Activated naive CD4-positive, alpha-beta T cell treated with anti-CD3 and anti-CD28 coated beads, Interleukin-2, amount 10 ng/mL, durations not matched to agents 7 days and 5 days (primary cell): ENCODE measurements around the gene ABCC3.
A peak's percentile ranks its signal among the peaks of the same experiment; 100 is the strongest.

Source experiments
- CTCF ChIA-PET: fragments of 350-600 bp; sonication (Branson Sonifier 250); formaldehyde crosslinking; loops from one replicate; lab custom pipeline; 2021; ENCODE audit warnings: antibody characterized with exemption; lab: Charles Lee
- DNase-seq: peaks from one replicate; pipeline ENCODE4 v3.0.0-alpha.2; 2020
- H3K27ac Mint-ChIP-seq: one replicate; pipeline ENCODE4 v1.8.0; 2021; ENCODE audit warnings: mild to moderate bottlenecking, moderate library complexity, mixed read lengths
- H3K27me3 Mint-ChIP-seq: one replicate; pipeline ENCODE4 v1.8.0; 2021; ENCODE audit warnings: mild to moderate bottlenecking, mixed read lengths
- H3K36me3 Mint-ChIP-seq: one replicate; pipeline ENCODE4 v1.8.0; 2021; ENCODE audit warnings: mixed read lengths
- H3K4me1 Mint-ChIP-seq: one replicate; pipeline ENCODE4 v1.8.0; 2021; ENCODE audit warnings: mixed read lengths
- H3K4me3 Mint-ChIP-seq: one replicate; pipeline ENCODE4 v1.8.0; 2021; ENCODE audit warnings: mild to moderate bottlenecking, moderate library complexity, mixed read lengths
- H3K9me3 Mint-ChIP-seq: one replicate; pipeline ENCODE4 v1.8.0; 2021; ENCODE audit warnings: mixed read lengths

ABCC3 gene

DNA sequence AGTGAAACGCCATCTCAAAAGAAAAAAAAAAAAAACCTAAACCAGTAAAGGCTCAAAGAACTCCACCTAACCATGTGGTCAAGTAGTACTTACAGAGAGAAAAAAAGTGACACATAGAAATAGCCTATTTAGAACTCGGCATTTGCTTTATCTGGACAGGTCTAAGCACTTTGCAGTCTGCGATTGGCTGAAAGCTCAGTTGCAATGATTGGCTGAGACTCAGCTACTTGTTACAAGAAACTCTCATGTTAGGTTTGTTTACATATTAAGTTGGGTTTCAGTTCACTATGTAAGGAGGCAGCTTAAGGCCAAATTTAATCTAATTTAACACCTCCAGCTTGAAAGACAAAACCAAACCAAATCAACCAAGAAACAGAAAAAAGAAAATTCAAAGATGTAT lies 19.1 kb downstream of the ABCC3 start:
- no peak overlapping the region for H3K4me3 Mint-ChIP-seq
- CTCF ChIA-PET: interaction anchor here (1.3 kb wide), 1 partner anchor 28 kb away, joined by 3 read pairs; no protein-coding TSS in a partner anchor
- H3K27me3 Mint-ChIP-seq: peaks cover 64% of the 10 kb centered on the region
- no peak for DNase-seq
- H3K36me3 Mint-ChIP-seq: no peaks in the 10 kb centered on the region
- peaks cover 4% of the 10 kb centered on the region for H3K9me3 Mint-ChIP-seq
- H3K27ac Mint-ChIP-seq: no peak overlapping the region
- no peaks in the 10 kb centered on the region for H3K4me1 Mint-ChIP-seq

- Mint-ChIP-seq H3K36me3 (no peaks in the 10 kb centered on the region), H3K4me1 (peaks cover 11% of the 10 kb centered on the region), H3K27ac (no peak overlapping the region), H3K27me3 (peaks cover 55% of the 10 kb centered on the region), H3K4me3 (no peak overlapping the region), H3K9me3 (peaks cover 4% of the 10 kb centered on the region)
- CTCF ChIA-PET: no interaction called here
- peak; percentile 1 for DNase-seq
Measured at GRCh38 chr17:50656509-50656908, 21.8 kb downstream of the ABCC3 start.

GRCh38 chr17:50657054-50657453 lies 22.4 kb downstream of the ABCC3 start:
- H3K36me3 Mint-ChIP-seq: no peaks in the 10 kb centered on the region
- CTCF ChIA-PET: no interaction called here

DNA sequence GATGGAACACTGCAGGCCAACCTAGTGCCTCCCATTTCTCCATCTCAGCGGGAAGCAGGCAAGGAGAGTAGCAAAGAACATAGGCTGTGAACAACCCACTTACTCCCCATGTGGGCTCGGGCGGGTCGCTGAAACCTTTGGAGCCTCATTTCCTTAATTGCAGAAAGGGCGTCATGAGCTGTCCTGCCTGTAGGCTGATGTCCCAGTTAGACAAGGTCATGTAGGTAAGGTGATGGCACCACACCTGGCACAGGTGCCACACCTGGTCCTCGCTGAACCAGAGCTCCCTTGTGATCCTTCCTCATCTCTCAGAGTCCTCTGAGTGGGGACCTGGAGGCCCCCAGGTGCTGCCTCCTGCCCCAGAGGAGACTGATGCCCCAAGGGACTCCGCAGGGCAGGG lies 22.9 kb downstream of the ABCC3 start:
- H3K36me3 Mint-ChIP-seq: no peaks in the 10 kb centered on the region
- H3K27me3 Mint-ChIP-seq: peaks cover 57% of the 10 kb centered on the region
- DNase-seq: no peak

More at GRCh38 chr17:50657054-50657453, 22.4 kb downstream of the ABCC3 start:
- H3K4me1 Mint-ChIP-seq: peaks cover 16% of the 10 kb centered on the region
- H3K4me3 Mint-ChIP-seq: no peak overlapping the region
- no peak overlapping the region for H3K27ac Mint-ChIP-seq
- DNase-seq: no peak
- peaks cover 53% of the 10 kb centered on the region for H3K27me3 Mint-ChIP-seq
- H3K9me3 Mint-ChIP-seq: peaks cover 4% of the 10 kb centered on the region

DNA sequence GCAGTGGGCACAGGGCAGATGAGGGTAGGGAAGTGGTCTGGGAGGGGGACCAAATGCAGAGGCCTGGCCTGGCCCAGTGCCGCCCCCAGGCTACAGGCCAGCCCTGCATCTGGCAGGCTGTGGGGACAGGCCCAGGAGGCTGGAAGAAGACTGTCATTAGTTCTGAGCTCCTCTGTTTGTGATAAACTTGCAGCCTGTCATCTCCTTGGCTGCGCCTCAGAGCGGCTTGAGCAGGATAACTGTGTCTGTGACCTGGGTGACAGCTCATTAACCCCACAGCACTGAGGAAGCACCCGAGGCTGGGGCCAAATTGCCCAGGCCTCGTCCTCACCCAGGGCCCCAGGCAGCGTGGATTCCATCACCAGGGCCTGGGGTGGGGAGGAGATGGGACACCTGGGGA lies 23.9 kb downstream of the ABCC3 start:
- H3K4me3 Mint-ChIP-seq: no peak overlapping the region
- peaks cover 22% of the 10 kb centered on the region for H3K4me1 Mint-ChIP-seq
- DNase-seq: peak; percentile 11
- peaks cover 53% of the 10 kb centered on the region for H3K27me3 Mint-ChIP-seq
- CTCF ChIA-PET: no interaction called here
- no peaks in the 10 kb centered on the region for H3K9me3 Mint-ChIP-seq
- no peak overlapping the region for H3K27ac Mint-ChIP-seq
- H3K36me3 Mint-ChIP-seq: no peaks in the 10 kb centered on the region

More for the DNA sequence above, 22.9 kb downstream of the ABCC3 start:
- Mint-ChIP-seq H3K4me3 (no peak overlapping the region), H3K27ac (no peak overlapping the region), H3K4me1 (peaks cover 20% of the 10 kb centered on the region), H3K9me3 (peaks cover 2% of the 10 kb centered on the region)
- CTCF ChIA-PET: no interaction called here

- no peak overlapping the region for H3K27ac Mint-ChIP-seq
- CTCF ChIA-PET: interaction anchor here (1.1 kb wide), 1 partner anchor 36 kb away, joined by 4 read pairs; no protein-coding TSS in a partner anchor
- H3K4me1 Mint-ChIP-seq: peaks cover 22% of the 10 kb centered on the region
- no peaks in the 10 kb centered on the region for H3K36me3 Mint-ChIP-seq
- H3K9me3 Mint-ChIP-seq: no peaks in the 10 kb centered on the region
- no peak overlapping the region for H3K4me3 Mint-ChIP-seq
- DNase-seq: peak; percentile 17
- H3K27me3 Mint-ChIP-seq: peaks cover 53% of the 10 kb centered on the region
Measured at GRCh38 chr17:50659179-50659578, 24.5 kb downstream of the ABCC3 start.

- CTCF ChIA-PET: interaction anchor here (0.7 to 2.2 kb wide), 5 partner anchors 8 to 35 kb away, joined by 3 to 12 read pairs (median 4); no protein-coding TSS in a partner anchor
- no peaks in the 10 kb centered on the region for H3K36me3 Mint-ChIP-seq
- H3K4me1 Mint-ChIP-seq: peaks cover 22% of the 10 kb centered on the region
- H3K9me3 Mint-ChIP-seq: no peaks in the 10 kb centered on the region
- no peak overlapping the region for H3K4me3 Mint-ChIP-seq
- H3K27ac Mint-ChIP-seq: peak overlapping the region; percentile 12
- peaks cover 47% of the 10 kb centered on the region for H3K27me3 Mint-ChIP-seq
- peak; percentile 12 for DNase-seq
Measured at GRCh38 chr17:50660042-50660886, 25.6 kb downstream of the ABCC3 start.

GRCh38 chr17:50660887-50661345 lies 26.2 kb downstream of the ABCC3 start:
- H3K4me3 Mint-ChIP-seq: no peak overlapping the region
- peaks cover 22% of the 10 kb centered on the region for H3K4me1 Mint-ChIP-seq
- H3K27ac Mint-ChIP-seq: peak overlapping the region; percentile 75
- H3K27me3 Mint-ChIP-seq: peaks cover 46% of the 10 kb centered on the region
- H3K9me3 Mint-ChIP-seq: no peaks in the 10 kb centered on the region
- no peak for DNase-seq
- no peaks in the 10 kb centered on the region for H3K36me3 Mint-ChIP-seq
- CTCF ChIA-PET: interaction anchor here (0.6 to 2.2 kb wide), 4 partner anchors 9 to 160 kb away, joined by 3 to 12 read pairs (median 3); no protein-coding TSS in a partner anchor

DNA sequence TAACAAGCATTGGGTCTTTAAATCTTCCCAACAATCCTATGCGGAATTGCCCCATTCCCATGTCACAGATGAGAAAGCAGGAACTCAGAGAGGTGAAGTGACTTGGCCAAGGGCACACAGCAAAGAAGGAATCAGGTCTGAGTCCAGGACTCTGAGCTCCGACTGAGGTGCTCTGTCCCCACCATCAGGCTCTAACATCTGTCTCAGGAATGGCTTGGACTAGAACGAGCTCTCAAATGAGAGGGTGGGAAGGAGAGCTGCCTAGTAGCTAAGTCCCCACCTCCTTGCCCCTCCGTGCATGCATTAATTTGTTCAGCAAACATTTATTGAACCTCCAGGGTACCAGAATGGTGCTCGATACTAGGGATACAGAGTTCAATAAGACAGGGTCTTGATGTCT lies 26.7 kb downstream of the ABCC3 start:
- Mint-ChIP-seq H3K4me1 (peaks cover 22% of the 10 kb centered on the region), H3K9me3 (no peaks in the 10 kb centered on the region), H3K27ac (peak overlapping the region; percentile 83), H3K27me3 (peaks cover 47% of the 10 kb centered on the region), H3K4me3 (no peak overlapping the region), H3K36me3 (no peaks in the 10 kb centered on the region)
- DNase-seq: peak; percentile 0
- CTCF ChIA-PET: interaction anchor here (0.6 to 2.2 kb wide), 3 partner anchors 31 to 160 kb away, joined by 3 to 12 read pairs (median 3); no protein-coding TSS in a partner anchor

GRCh38 chr17:50661795-50662391 lies 27.2 kb downstream of the ABCC3 start:
- DNase-seq: peak; percentile 56
- no peaks in the 10 kb centered on the region for H3K9me3 Mint-ChIP-seq
- no peak overlapping the region for H3K4me3 Mint-ChIP-seq
- H3K36me3 Mint-ChIP-seq: no peaks in the 10 kb centered on the region
- peaks cover 22% of the 10 kb centered on the region for H3K4me1 Mint-ChIP-seq
- H3K27me3 Mint-ChIP-seq: peaks cover 42% of the 10 kb centered on the region
- CTCF ChIA-PET: interaction anchor here (1.2 to 2.2 kb wide), 2 partner anchors 32 to 36 kb away, joined by 3 to 12 read pairs; no protein-coding TSS in a partner anchor
- H3K27ac Mint-ChIP-seq: peak overlapping the region; percentile 83

DNA sequence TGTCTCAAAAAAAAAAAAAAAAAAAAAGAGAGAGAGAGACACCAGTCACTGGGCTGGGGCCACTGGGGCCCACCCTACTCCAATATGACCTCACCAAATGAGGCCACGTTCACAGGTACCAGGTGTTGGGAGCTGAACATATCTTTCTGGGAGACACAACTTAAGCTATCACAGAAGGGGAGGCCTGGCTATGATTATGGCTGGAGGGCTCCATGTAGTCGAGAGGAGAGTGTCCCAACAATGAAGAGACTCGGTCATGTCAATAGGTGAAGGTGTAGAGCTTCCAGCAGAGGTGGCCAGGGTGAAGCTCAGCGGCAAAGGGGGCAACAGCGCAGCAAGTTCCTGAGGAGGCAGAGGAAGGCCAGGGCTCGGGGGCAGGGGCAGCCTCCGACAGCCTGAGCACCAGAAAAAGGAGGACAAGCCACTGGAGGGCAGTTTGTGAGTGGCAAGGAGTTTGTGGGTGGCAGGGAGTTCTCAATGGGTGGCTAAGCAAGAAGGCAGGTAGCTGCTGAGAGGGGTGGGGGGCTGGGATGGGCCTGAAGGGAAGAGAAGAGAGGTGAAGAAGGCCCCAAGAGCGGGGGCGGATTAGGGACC lies 28.0 kb downstream of the ABCC3 start:
- Mint-ChIP-seq H3K27ac (no peak overlapping the region), H3K9me3 (no peaks in the 10 kb centered on the region), H3K4me3 (no peak overlapping the region), H3K27me3 (peaks cover 36% of the 10 kb centered on the region), H3K36me3 (no peaks in the 10 kb centered on the region), H3K4me1 (peaks cover 22% of the 10 kb centered on the region)
- CTCF ChIA-PET: no interaction called here
- DNase-seq: peak; percentile 16

- DNase-seq: peak; percentile 5
- Mint-ChIP-seq H3K36me3 (no peaks in the 10 kb centered on the region), H3K4me3 (no peak overlapping the region), H3K27ac (no peak overlapping the region), H3K27me3 (peaks cover 26% of the 10 kb centered on the region), H3K9me3 (no peaks in the 10 kb centered on the region), H3K4me1 (peaks cover 22% of the 10 kb centered on the region)
- CTCF ChIA-PET: no interaction called here
Measured at GRCh38 chr17:50663812-50664374, 29.2 kb downstream of the ABCC3 start.

DNA sequence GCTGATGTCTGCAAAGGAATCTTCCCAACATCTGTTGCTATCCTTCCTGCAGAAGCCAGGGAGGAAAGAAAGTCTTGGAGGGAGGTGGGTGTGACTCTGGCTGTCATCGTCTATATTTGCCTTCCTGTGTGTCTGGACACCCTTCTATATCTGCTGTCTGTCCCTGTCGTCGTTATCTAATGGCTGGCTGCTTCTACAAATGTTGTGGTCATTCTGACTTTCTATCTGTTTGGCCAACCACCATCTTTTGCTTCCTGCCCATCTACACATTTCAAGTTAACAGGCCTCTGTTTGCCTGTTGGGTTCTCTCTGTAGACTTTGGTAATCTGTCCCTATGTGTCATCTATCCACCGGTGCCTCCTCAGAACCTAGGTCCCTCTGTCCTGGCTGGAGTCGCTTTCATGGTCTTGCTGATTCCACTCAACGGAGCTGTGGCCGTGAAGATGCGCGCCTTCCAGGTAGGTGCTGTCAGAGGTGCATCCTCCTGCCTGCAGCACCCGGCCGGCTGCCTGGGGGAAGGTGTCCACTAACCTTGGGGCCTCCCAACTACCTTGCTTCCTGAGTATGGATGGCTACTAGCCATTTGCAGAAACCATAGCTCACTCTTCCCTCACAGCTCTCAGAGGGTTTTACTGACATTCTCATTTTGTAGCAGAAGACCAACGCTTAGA lies 30.2 kb downstream of the ABCC3 start:
- no peak overlapping the region for H3K4me3 Mint-ChIP-seq
- H3K36me3 Mint-ChIP-seq: no peaks in the 10 kb centered on the region
- peaks cover 22% of the 10 kb centered on the region for H3K4me1 Mint-ChIP-seq
- CTCF ChIA-PET: no interaction called here
- no peak overlapping the region for H3K27ac Mint-ChIP-seq
- DNase-seq: peak; percentile 1
- H3K9me3 Mint-ChIP-seq: no peaks in the 10 kb centered on the region
- peaks cover 33% of the 10 kb centered on the region for H3K27me3 Mint-ChIP-seq
